Measurements from ENCODE around the gene RP2.

GRCh38 chrX:46918434-46918833 is 81.6 kb downstream of the RP2 start:
- TF ChIP-seq CTCF (IDR thresholded peaks at IDR 0.05) (no peak), ZFX (IDR thresholded peaks at IDR 0.05; ENCODE audit: borderline replicate concordance) (no peak)

Measured in 22Rv1 (cell line).